ENCODE data around the gene CAPZA1. TPM values are rescaled to one million over a fixed set of nuclear protein-coding genes. Genes with fewer than 3 reads are reported as not detected.

Gene CAPZA1
- total and polyA plus RNA-seq, 10 of the 15 experiments (the other 5 are each of a cell fraction or from before 2014, with no cell fraction given): 187 to 886 (median 278) TPM

DNA sequence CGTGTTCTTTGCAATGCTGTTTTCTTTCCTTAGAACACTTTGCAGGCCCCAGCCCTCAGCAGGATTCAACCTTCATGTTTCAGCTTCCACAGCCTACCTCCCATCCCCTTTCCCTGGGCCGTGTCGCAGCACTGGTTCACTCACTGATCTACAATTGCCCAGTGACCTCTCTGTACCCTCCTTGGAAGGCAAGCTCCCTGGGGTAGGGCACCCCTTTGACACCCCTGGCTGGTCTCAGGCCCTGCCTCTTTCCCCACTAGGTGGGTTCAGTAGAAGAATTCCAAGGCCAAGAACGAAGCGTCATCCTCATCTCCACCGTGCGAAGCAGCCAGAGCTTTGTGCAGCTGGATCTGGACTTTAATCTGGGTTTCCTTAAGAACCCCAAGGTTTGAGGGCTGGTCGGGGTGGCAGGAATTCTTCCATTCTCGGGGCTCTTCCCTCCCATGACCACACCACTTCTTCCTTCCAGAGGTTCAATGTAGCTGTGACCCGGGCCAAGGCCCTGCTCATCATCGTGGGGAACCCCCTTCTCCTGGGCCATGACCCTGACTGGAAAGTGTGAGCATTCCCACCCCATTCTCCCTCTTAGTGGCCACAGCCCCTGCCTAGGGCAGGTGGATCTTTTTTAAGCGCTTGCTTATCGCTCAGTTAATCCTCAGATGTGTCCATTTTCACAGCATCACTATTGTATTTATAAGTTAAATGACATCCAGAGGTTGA lies 80.0 kb downstream of the CAPZA1 start:
- POLR2A ChIA-PET: interaction anchor here (0.6 to 2.1 kb wide), 4 partner anchors 16 to 129 kb away, joined by 4 to 7 read pairs (median 6); partner anchors contain the start of genes MOV10 and PPM1J
- Histone ChIP-seq H3K4me3 (no peak overlapping the region), H3K9me3 (replicated peaks; ENCODE audit: control insufficient read depth, insufficient read depth, low read length) (no peaks in the 10 kb centered on the region), H3K27me3 (replicated peaks in 1 of 2; ENCODE audit: control insufficient read depth in 2 of 2, insufficient read depth in 2 of 2, low read length in 1 of 2) (no peaks in the 10 kb centered on the region), H2AFZ (ENCODE audit: control insufficient read depth, low read depth, low read length) (no peak overlapping the region), H3K36me3 (ENCODE audit: control insufficient read depth in 2 of 2, insufficient read depth in 2 of 2, low read length in 1 of 2) (peaks cover 0 to 25% of the 10 kb centered on the region in 2 experiments; a peak in 3 of 4 replicates), H3K27ac (ENCODE audit: control insufficient read depth, insufficient read depth) (peak overlapping the region; percentile 62; the same call in 1 of the 2 replicates), H3K9ac (ENCODE audit: control insufficient read depth, insufficient read depth, low read length) (no peak overlapping the region), H3K4me2 (ENCODE audit: control insufficient read depth, insufficient read depth) (no peak overlapping the region), H3K4me1 (ENCODE audit: control insufficient read depth, insufficient read depth, low read length) (peaks cover 24% of the 10 kb centered on the region), H4K20me1 (ENCODE audit: control insufficient read depth, insufficient read depth) (no peaks in the 10 kb centered on the region), H3K79me2 (ENCODE audit: control insufficient read depth, insufficient read depth, low read length) (peaks cover 12% of the 10 kb centered on the region)
- no peak for FAIRE-seq
- DNase-seq (ENCODE audit: low read depth, low spot score): no peak
- WGBS (ENCODE audit: insufficient coverage, insufficient replicate concordance, low lambda C conversion rate, missing lambda C conversion rate): 88% methylated on average over 13 of the region's 13 CpGs
- CTCF ChIA-PET: interaction anchor here (0.6 to 5.6 kb wide), 8 partner anchors 9 to 308 kb away, joined by 3 to 48 read pairs (median 6); partner anchors contain the start of genes MOV10 and PPM1J
- SMC1A ChIA-PET (ENCODE audit: uncharacterized antibody, unreplicated experiment): interaction anchor here (0.8 to 1.4 kb wide), 6 partner anchors 14 to 63 kb away, joined by 3 to 4 read pairs (median 3); partner anchors contain the start of gene MOV10
- in situ Hi-C loops (cut with MboI) (no loop called here), intact Hi-C loops (cut with micrococcal nuclease; ENCODE audit: unreplicated experiment) (no loop called here)
- ATAC-seq: no peak
- TF ChIP-seq POLR2AphosphoS5 (IDR thresholded peaks at IDR 0.05; ENCODE audit: low read length) (peak; percentile 36; the same call in 1 of the 2 replicates), CEBPB (IDR thresholded peaks at IDR 0.05; ENCODE audit: borderline replicate concordance in 1 of 2, low read depth in 2 of 2, low read length in 2 of 2) (no peak)
- no TSS peak for BruUV-seq (replicated peaks)
- RAD21 ChIA-PET (ENCODE audit: unreplicated experiment): interaction anchor here (0.7 to 3.3 kb wide), 8 partner anchors 11 to 308 kb away, joined by 3 to 14 read pairs (median 4); partner anchors contain the start of gene PPM1J
